HEK293 (cell line): ENCODE measurements around the gene PURB.

ENCODE experiments used
- CTCF ChIA-PET: fragments of 350-600 bp; formaldehyde crosslinking; extraction: SDS; loops from one replicate; lab custom pipeline; 2021; ENCODE audit warnings: antibody characterized with exemption; lab: Yijun Ruan, JAX
- POLR2A ChIA-PET: fragments of 300-600 bp; formaldehyde crosslinking; extraction: SDS; loops from one replicate; lab custom pipeline; 2020; ENCODE audit warnings: antibody characterized with exemption, inconsistent platforms; lab: Yijun Ruan, JAX
- H3K27ac ChIP-seq: fragments of 200-500 bp; sonication (Bioruptor generic); 2 replicates; pipeline ENCODE4 v1.5.1; 2014; ENCODE audit warnings: low read depth, low read length, control low read depth, inconsistent platforms; ENCODE audit errors: extremely low read depth
- H3K36me3 ChIP-seq, 2 experiments: fragments of 200-500 bp in 1 of 2; sonication (Bioruptor generic) in 1 of 2; 1 replicate in 1 of 2; 2 replicates in 1 of 2; pipeline ENCODE4 v1.5.1; 2014 to 2017; ENCODE audit warnings: inconsistent platforms in 2 of 2, low read length in 2 of 2; ENCODE audit not compliant: control insufficient read depth in 2 of 2, insufficient read depth in 1 of 2
- H3K4me1 ChIP-seq: fragments of 200-500 bp; sonication (Bioruptor generic); 2 replicates; pipeline ENCODE4 v1.5.1; 2014; ENCODE audit warnings: mild to moderate bottlenecking, low read length, inconsistent platforms; ENCODE audit not compliant: control insufficient read depth, insufficient read depth
- H3K4me3 ChIP-seq: 2 replicates; pipeline ENCODE4 v1.5.1; 2011; ENCODE audit warnings: low read depth, mild to moderate bottlenecking, control low read depth, low read length, moderate library complexity
- H3K9me3 ChIP-seq: fragments of 200-500 bp; sonication (Bioruptor generic); 2 replicates; pipeline ENCODE4 v1.5.1; 2014; ENCODE audit warnings: low read depth, low read length, inconsistent platforms; ENCODE audit not compliant: control insufficient read depth, insufficient read depth
- CTCF ChIP-seq: fragments of 450-650 bp; formaldehyde crosslinking; IDR thresholded peaks from 2 replicates; pipeline ENCODE4 v1.5.1; 2016; ENCODE audit warnings: missing biosample characterization, missing genetic modification characterization
- IKZF3 ChIP-seq: fragments of 450-650 bp; IDR thresholded peaks from 2 replicates; pipeline ENCODE4 v1.5.0; 2018; ENCODE audit warnings: missing biosample characterization, mild to moderate bottlenecking, missing genetic modification characterization, moderate library complexity
- KLF1 ChIP-seq: fragments of 450-650 bp; formaldehyde crosslinking; IDR thresholded peaks from 2 replicates; pipeline ENCODE4 v1.5.1; 2016; ENCODE audit warnings: missing biosample characterization, missing genetic modification characterization
- KLF10 ChIP-seq: fragments of 450-650 bp; IDR thresholded peaks from 2 replicates; pipeline ENCODE4 v1.5.1; 2018; ENCODE audit warnings: missing biosample characterization, mild to moderate bottlenecking, missing genetic modification characterization
- KLF8 ChIP-seq: fragments of 450-650 bp; formaldehyde crosslinking; IDR thresholded peaks from 2 replicates; pipeline ENCODE4 v1.5.1; 2016; ENCODE audit warnings: missing biosample characterization, missing genetic modification characterization
- MYNN ChIP-seq: fragments of 450-650 bp; formaldehyde crosslinking; IDR thresholded peaks from 2 replicates; pipeline ENCODE4 v1.5.1; 2016; ENCODE audit warnings: missing biosample characterization, missing genetic modification characterization, borderline replicate concordance
- TCF7L2 ChIP-seq: IDR thresholded peaks from 2 replicates; pipeline ENCODE4 v1.6.1; 2011; ENCODE audit warnings: low read depth, mild to moderate bottlenecking, inconsistent platforms, low read length, moderate library complexity, borderline replicate concordance
- TSHZ1 ChIP-seq: fragments of 450-650 bp; formaldehyde crosslinking; IDR thresholded peaks from 2 replicates; pipeline ENCODE4 v1.5.1; 2016; ENCODE audit warnings: missing biosample characterization, missing genetic modification characterization, borderline replicate concordance
- ZNF148 ChIP-seq: fragments of 450-650 bp; formaldehyde crosslinking; IDR thresholded peaks from 2 replicates; pipeline ENCODE4 v1.5.0; 2017; ENCODE audit warnings: missing biosample characterization, missing genetic modification characterization, borderline replicate concordance
- ZNF335 ChIP-seq: fragments of 450-650 bp; formaldehyde crosslinking; conservative IDR thresholded peaks from 2 replicates; pipeline ENCODE4 v1.5.1; 2016; ENCODE audit warnings: missing biosample characterization, missing genetic modification characterization
- ZNF350 ChIP-seq: fragments of 450-650 bp; formaldehyde crosslinking; IDR thresholded peaks from 2 replicates; pipeline ENCODE4 v1.5.0; 2017; ENCODE audit warnings: missing biosample characterization, mild to moderate bottlenecking, missing genetic modification characterization
- ZNF362 ChIP-seq: fragments of 450-650 bp; formaldehyde crosslinking; IDR thresholded peaks from 2 replicates; pipeline ENCODE4 v1.5.1; 2016; ENCODE audit warnings: missing biosample characterization, missing genetic modification characterization
- ZNF529 ChIP-seq: fragments of 450-650 bp; formaldehyde crosslinking; IDR thresholded peaks from 2 replicates; pipeline ENCODE4 v1.5.1; 2017; ENCODE audit warnings: missing genetic modification characterization, missing biosample characterization; ENCODE audit not compliant: insufficient replicate concordance
- ZNF548 ChIP-seq: fragments of 450-650 bp; formaldehyde crosslinking; IDR thresholded peaks from 2 replicates; pipeline ENCODE4 v1.5.1; 2016; ENCODE audit warnings: missing biosample characterization, missing genetic modification characterization
- ZNF549 ChIP-seq: fragments of 450-650 bp; IDR thresholded peaks from 2 replicates; pipeline ENCODE4 v1.5.1; 2018; ENCODE audit warnings: missing biosample characterization, missing genetic modification characterization, mild to moderate bottlenecking, inconsistent platforms, moderate library complexity
- ZNF555 ChIP-seq: fragments of 450-650 bp; formaldehyde crosslinking; conservative IDR thresholded peaks from 2 replicates; pipeline ENCODE4 v1.5.1; 2017; ENCODE audit warnings: missing biosample characterization, mild to moderate bottlenecking, missing genetic modification characterization, inconsistent platforms
- ZNF658 ChIP-seq: fragments of 450-650 bp; formaldehyde crosslinking; IDR thresholded peaks from 2 replicates; pipeline ENCODE4; 2016; ENCODE audit warnings: missing biosample characterization, missing genetic modification characterization
- ZNF777 ChIP-seq: fragments of 450-650 bp; formaldehyde crosslinking; IDR thresholded peaks from 2 replicates; pipeline ENCODE4 v1.5.1; 2017; ENCODE audit warnings: missing biosample characterization, missing genetic modification characterization, borderline replicate concordance
- ZNF843 ChIP-seq: fragments of 450-650 bp; formaldehyde crosslinking; IDR thresholded peaks from 2 replicates; pipeline ENCODE4 v1.5.1; 2016; ENCODE audit warnings: missing biosample characterization, missing genetic modification characterization
- TF ChIP-seq, protein P1 (sequence below): fragments of 450-650 bp; formaldehyde crosslinking; IDR thresholded peaks from 2 replicates; pipeline ENCODE4 v1.5.1; 2016; ENCODE audit warnings: missing biosample characterization, missing genetic modification characterization

Gene PURB

DNA sequence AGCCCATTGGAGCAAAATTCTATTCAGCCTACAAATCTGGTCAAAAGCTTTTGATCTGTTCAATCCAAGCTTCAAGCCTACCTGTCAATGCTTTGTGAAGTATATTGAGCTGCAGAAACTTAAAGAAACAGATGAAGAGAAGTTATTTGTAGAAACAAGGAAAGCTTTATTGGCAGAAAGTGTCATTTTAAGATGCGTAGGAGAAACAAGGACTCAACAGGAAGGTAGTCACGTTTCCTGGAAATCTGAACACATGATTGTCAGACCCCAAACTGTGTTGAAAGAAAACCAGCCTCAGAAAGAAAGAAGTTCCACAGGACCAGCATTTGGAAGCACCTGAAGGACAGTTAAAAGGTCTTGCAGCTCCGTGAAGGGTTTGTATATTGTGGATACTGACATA lies 34.8 kb upstream of the PURB start:
- Histone ChIP-seq H3K36me3 (no peaks in the 10 kb centered on the region), H3K27ac (no peak overlapping the region), H3K4me1 (no peaks in the 10 kb centered on the region), H3K4me3 (no peak overlapping the region), H3K9me3 (no peaks in the 10 kb centered on the region)
- POLR2A ChIA-PET: interaction anchor here (1.5 kb wide), 1 partner anchor 72 kb away, joined by 5 read pairs; the partner anchor contains the start of gene H2AZ2
- TF ChIP-seq ZNF148 (tag by site-specific recombination): no peak
- no peak for TF ChIP-seq KLF1 (tag by site-specific recombination)
- no peak for TF ChIP-seq ZNF843 (tag by site-specific recombination)
- TF ChIP-seq ZNF777 (tag by site-specific recombination): no peak
- no peak for TF ChIP-seq TSHZ1
- TF ChIP-seq KLF8 (tag by site-specific recombination): no peak
- no peak for TF ChIP-seq ZNF350
- no peak for TF ChIP-seq ZNF529 (tag by site-specific recombination)
- no peak for TF ChIP-seq KLF10 (tag by site-specific recombination)
- no peak for TF ChIP-seq ZNF549 (tag by site-specific recombination)
- TF ChIP-seq MYNN: no peak
- no peak for TF ChIP-seq ZNF335 (tag by site-specific recombination)
- no peak for TF ChIP-seq ZNF362
- no peak for TF ChIP-seq IKZF3 (tag by site-specific recombination)
- TF ChIP-seq ZNF658 (tag by site-specific recombination): no peak
- no peak for TF ChIP-seq ZNF555 (tag by site-specific recombination)
- no peak for TF ChIP-seq TCF7L2
- TF ChIP-seq CTCF (tag by site-specific recombination): no peak
- TF ChIP-seq, protein P1, sequence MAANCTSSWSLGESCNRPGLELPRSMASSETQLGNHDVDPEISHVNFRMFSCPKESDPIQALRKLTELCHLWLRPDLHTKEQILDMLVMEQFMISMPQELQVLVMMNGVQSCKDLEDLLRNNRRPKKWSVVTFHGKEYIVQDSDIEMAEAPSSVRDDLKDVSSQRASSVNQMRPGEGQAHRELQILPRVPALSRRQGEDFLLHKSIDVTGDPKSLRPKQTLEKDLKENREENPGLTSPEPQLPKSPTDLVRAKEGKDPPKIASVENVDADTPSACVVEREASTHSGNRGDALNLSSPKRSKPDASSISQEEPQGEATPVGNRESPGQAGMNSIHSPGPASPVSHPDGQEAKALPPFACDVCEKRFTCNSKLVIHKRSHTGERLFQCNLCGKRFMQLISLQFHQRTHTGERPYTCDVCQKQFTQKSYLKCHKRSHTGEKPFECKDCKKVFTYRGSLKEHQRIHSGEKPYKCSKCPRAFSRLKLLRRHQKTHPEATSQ (tag by site-specific recombination): no peak
- no peak for TF ChIP-seq ZNF548 (tag by site-specific recombination)
- CTCF ChIA-PET: interaction anchor here (0.6 to 2.3 kb wide), 10 partner anchors 29 to 336 kb away, joined by 3 to 9 read pairs (median 4); partner anchors contain the start of gene H2AZ2
